ENCODE data around the gene LDLRAD4.

Gene LDLRAD4

GRCh38 chr18:13265911-13266217 lies 47.3 kb downstream of the LDLRAD4 start:
- no peak for DNase-seq (ENCODE audit: low read depth)

DNA sequence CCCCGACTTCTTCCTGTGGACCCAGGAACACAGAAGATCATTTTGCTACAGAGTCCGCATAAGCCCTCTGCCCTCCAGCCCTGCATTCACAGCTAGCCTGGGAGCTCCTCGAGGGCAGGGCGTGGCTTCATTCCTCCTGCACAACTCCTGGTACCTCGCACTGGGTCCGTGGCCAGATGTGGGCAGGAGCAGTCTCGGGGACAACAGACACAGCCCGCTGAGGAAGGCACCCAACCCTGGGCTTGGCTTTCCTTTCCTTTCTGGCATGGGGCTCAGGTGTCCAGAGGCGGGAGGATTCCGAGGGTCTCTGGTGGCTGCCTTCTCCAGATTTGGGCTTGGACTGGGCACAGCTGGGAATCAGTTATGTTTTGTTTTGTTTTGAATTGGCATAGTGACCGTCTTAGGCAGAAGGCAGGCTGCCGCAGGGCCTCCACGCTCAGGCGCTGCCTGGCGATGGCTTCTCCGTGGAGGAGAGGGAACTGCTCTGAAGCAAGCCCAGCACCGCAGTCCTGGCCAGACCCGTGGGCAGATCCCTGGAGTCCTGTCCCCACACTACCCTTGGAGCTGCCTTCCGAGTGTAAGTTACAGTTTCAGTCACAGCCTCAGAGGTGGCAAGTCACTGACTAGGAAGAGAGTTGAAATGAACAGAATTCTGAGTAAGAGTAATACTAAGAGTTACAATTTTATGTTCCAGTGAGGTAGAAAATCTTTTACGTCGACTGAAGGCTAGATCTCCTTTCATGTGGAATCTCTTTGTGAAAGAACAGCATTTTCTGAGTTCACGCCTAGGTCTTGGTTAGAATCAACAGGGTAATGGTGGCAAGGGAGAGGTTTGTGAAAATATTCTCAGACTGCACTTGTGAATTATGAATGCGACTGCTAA lies 47.9 kb downstream of the LDLRAD4 start:
- DNase-seq (ENCODE audit: low read depth) = no peak

DNA sequence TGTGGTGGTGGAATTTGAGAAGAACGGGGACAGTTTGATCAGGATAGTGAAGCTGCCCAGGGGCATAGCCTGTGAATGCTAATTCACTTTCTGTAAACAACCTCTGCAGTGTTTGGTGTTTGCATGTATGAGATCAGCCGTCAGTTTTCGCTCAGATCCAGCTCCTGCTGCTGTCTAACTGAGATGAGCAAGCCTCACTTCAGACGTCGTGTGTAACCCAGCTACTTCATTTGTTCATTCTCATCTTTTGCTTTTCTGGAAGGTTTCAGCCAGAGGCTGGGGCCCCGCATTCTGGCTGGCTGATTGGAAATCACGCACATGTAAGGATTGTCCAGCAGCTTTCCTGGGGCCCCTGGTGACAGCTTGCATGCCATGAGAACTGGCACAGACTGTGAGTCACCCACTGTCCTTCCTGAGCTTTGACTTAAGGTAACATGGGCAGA lies 48.9 kb downstream of the LDLRAD4 start:
- no peak for DNase-seq (ENCODE audit: low read depth)

- no peak for DNase-seq (ENCODE audit: low read depth)
Observed at GRCh38 chr18:13268158-13269012, 49.8 kb downstream of the LDLRAD4 start.

- no peak for DNase-seq (ENCODE audit: low read depth)
Observed at GRCh38 chr18:13269013-13269280, 50.4 kb downstream of the LDLRAD4 start.

DNA sequence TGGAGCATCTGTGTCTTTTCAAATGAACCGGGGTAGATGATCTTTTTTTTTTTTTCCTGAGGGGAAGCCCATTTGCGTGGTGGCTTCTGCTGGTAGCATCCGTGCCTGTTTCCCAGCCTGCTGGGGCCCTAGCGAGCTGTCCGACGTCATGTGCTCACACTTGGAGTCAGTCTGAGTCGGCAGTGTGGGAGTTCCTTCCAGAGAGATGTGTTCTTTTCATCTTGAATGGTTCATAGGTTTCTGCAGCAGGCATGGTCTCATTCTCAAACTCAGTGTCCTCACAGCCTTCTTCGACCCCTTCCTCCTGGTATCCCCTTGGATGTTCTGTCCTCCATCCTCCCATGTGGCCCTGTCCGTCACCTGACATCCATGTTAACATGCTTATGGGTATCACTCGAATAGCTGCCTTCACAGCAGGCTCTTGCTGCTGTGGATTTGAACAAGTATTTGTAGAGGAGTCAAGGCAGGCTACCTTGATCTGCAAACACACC lies 51.0 kb downstream of the LDLRAD4 start:
- no peak for DNase-seq (ENCODE audit: low read depth)

DNA sequence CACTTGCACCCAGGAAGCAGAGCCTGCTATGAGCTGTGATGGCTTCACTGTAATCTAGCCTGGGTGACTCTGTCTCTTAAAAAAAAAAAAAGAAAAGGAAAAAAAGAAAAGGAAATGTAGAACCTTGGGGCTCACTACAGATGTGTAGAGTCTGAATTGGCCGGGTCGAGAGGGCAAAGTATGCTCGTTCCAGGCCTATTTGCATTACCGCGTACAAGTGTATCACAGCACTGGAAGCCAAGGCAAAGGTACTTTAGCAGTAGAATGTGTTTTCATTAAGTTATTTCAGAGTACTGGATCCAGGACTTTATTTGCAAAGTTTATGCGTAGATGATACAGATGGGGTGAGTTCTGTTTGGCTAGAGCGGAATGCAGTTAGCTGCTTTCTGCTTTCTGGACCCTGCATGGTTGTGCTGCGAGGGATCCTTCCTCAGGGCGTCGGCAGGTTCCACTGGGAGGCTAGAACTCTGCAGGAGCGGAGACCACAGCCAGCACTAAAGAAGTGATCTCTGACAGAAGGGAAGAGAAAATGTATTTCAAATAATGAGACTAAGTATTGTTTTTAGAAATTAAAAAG lies 51.8 kb downstream of the LDLRAD4 start:
- DNase-seq (ENCODE audit: low read depth) = no peak

GRCh38 chr18:13271302-13271911 lies 52.8 kb downstream of the LDLRAD4 start:
- DNase-seq (ENCODE audit: low read depth) = no peak

GRCh38 chr18:13272416-13272815 lies 53.9 kb downstream of the LDLRAD4 start:
- DNase-seq (ENCODE audit: low read depth) = no peak

GRCh38 chr18:13273800-13274199 lies 55.2 kb downstream of the LDLRAD4 start:
- DNase-seq (ENCODE audit: low read depth) = no peak

- DNase-seq (ENCODE audit: low read depth) = no peak
Observed at GRCh38 chr18:13275075-13275474, 56.5 kb downstream of the LDLRAD4 start.

- no peak for DNase-seq (ENCODE audit: low read depth)
Observed at GRCh38 chr18:13276530-13277520, 58.3 kb downstream of the LDLRAD4 start.

DNA sequence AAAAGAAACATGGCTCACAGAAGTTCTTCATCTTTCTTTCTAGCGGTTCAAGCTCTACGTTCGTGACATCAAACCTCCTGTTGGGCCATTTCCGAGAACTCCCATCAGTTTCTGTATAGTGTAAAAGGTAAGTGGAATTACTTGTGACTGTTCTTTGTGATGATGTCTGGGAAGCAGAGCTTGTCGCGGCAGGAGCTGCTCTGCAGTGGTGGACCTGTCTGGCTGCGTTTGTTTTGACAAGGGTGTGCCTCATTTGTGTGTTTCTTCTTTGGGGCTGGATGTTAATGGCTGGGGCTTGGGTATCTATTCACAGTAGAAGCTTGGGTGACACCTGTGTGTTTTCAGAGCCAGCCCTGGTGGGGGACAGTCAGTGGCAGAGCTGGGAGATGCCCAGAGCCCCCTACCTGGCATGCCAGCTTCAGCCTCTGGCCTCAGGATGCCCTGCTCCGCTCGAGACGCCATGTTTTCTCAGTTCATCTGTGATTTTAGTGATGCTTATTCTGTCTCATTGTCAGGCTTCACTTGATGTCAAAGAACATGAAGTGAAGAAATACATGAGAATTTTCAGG lies 59.6 kb downstream of the LDLRAD4 start:
- DNase-seq (ENCODE audit: low read depth) = no peak

- no peak for DNase-seq (ENCODE audit: low read depth)
Observed at GRCh38 chr18:13279181-13280069, 60.9 kb downstream of the LDLRAD4 start.

DNA sequence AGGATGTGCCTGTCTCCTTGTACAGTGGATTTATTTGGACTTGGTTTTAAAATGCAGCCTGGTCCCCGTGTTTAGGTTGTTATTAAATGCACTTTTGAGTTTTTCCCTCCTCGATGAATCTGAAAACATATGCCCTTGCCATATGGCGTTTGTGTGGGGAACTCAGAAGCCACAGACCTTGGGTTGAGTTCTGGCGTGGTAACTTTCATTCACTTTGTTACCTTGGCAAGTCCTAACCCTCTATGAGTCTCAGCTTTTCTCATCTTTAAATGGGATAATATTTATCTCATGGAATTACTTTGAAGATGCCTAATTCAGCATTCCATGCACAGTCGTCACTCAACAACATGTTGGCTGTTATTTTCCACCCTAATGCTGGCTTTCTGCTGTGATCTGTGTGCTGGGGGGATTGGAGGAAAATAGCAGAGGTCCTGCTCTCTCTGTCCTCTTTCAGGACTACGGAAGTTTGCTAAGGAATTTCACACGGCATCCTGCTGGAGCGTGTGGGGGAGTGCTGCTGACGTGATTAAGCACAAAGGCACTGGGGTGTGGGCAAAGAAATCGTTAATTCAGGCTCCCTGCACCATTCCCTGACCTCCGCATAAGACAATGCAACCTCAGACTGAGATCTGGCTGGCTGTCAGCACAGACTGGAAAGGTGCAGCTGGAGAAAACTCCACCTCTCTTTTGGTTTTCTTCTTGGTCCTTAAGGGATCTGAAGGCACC lies 61.7 kb downstream of the LDLRAD4 start:
- DNase-seq (ENCODE audit: low read depth) = no peak

- DNase-seq (ENCODE audit: low read depth) = no peak
Observed at GRCh38 chr18:13281406-13281805, 62.8 kb downstream of the LDLRAD4 start.

- DNase-seq (ENCODE audit: low read depth) = no peak
Observed at GRCh38 chr18:13283746-13284145, 65.2 kb downstream of the LDLRAD4 start.

DNA sequence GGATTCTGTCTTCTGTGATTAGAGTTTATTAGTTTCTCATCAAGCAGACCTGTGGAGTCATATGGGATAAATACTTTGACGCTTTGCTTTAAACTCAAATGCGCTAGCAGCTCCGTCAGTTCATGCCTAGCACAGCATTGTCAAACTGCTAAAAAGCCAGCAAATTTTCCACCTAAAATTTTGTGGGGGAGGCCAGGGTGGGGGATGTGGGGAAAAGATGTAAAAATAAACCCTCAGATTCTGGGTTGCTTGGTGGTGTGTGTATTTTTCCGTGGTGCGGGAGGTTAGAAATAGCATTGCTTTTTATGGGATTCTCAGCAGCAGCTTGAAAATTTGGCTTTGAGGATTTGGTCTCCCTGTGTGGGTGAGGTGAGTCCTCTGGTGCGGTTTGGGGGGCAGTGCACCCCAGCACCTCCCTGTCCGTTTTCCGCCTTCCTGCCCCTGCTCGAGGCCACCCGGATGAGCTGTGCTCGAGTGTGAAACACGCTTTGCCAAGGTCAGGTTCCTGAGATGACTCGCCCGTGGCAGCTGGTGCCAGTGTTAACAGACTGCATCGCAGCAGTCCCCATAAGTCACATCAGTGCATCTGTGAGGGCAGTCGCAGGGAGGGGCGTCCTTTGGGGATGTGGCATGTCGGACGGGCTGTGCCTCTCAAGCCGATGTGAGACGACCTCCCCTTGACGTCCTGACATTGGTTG lies 65.9 kb downstream of the LDLRAD4 start:
- no peak for DNase-seq (ENCODE audit: low read depth)

DNA sequence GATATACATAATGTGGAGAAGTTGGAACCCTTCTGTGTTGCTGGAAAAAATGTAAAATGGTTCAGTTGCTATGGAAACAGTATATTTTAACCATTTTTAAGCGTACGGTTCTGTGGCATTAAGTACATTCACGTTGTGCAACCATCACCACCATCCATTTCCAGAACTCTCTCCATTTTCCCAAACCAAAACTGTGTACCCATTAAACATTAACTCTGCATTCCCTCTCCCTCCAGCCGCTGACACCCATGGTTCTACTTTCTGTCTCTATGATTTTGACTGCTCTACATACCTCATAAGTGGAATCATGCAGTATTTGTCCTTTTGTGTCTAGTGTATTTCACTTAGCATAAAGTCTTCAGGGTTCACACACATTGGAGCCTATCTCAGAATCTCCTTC lies 67.3 kb downstream of the LDLRAD4 start:
- no peak for DNase-seq (ENCODE audit: low read depth)
